NCI-H146 (cell line): Measurements from ENCODE around the gene SENP8.
A peak's percentile ranks its signal among the peaks of the same experiment; 100 is the strongest.
"Not testable (repeated sequence)": the region's sequence is repeated elsewhere in the genome, so short reads cannot be mapped to it uniquely, and the experiment has no call there.

Experiments used
- DNase-seq: peaks from one replicate; lab custom pipeline; 2025; lab: John Stamatoyannopoulos, UW

The SENP8 gene

GRCh38 chr15:72118017-72118978 is at the start of gene SENP8, which contains the start of gene MYO9A:
TSS of gene SENP8 (plus strand) at chr15:72118403. CDS start at chr15:72139624, 21,221 bp downstream.
TSS of gene MYO9A (minus strand) at chr15:72118150. CDS start at chr15:72046563, 71,587 bp downstream.
- peak; percentile 94 for DNase-seq

DNA sequence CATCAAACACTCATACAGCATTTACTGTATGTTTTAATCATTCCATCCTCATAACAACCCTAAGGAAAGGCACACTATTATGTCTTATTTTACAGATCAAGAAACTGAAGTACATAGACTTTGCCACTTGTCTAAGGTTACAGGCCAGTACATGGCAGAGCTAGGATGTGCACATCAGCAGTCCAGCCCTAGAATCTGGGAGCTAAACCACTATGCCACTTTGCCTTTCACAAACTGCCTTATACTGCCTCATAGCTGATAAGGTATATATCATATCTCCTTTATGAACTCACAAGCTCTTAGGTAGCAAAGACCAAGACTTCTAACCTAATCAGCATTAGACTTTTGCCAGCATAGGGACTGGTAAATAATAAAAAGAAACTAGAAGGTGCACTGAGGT is 49.3 kb upstream of the SENP8 start:
- DNase-seq, result no peak

GRCh38 chr15:72070817-72071447 is 47.3 kb upstream of the SENP8 start:
- DNase-seq, result no peak

GRCh38 chr15:72071448-72071825 is 46.8 kb upstream of the SENP8 start:
- not testable (repeated sequence) for DNase-seq

- no peak for DNase-seq
Measured at GRCh38 chr15:72074335-72075060, 43.7 kb upstream of the SENP8 start.

- no peak for DNase-seq
Measured at GRCh38 chr15:72077950-72078349, 40.3 kb upstream of the SENP8 start.

- no peak for DNase-seq
Measured at GRCh38 chr15:72078887-72079286, 39.3 kb upstream of the SENP8 start.

GRCh38 chr15:72082176-72082575 is 36.0 kb upstream of the SENP8 start:
- DNase-seq, result no peak

DNA sequence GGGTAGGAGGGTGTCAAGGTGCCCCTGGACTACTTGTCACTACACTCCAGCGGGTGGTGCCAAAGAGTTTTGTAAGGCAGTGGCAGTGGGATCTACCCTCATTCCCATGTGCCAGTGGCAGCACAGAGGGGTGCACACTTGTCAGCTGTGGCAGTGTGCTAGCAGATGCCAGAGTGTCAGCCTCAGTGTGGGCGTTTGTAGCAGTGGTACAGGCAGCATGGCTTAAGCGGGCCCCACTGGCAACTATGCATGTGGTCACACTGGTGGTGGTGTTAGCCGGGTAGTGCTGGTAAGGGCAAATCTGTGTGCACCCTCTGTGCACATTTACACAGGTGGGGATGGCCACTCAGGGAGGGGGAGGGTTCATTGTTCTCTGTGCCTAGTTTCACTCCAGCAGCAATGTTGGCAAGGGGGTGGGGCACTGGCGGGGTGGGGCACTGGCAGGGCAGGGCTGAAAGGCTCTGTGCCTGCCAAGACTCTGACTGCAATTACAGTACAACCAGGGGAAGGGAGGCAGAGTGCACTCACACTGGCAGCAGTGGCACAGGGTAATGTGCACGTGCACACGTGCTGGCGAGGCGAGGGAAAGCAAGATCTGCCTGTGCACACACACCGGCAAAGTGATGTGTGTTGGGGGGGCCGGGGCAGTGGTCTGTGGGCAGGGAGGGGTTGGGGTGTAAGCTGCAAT is 32.0 kb upstream of the SENP8 start:
- DNase-seq, result no peak

DNA sequence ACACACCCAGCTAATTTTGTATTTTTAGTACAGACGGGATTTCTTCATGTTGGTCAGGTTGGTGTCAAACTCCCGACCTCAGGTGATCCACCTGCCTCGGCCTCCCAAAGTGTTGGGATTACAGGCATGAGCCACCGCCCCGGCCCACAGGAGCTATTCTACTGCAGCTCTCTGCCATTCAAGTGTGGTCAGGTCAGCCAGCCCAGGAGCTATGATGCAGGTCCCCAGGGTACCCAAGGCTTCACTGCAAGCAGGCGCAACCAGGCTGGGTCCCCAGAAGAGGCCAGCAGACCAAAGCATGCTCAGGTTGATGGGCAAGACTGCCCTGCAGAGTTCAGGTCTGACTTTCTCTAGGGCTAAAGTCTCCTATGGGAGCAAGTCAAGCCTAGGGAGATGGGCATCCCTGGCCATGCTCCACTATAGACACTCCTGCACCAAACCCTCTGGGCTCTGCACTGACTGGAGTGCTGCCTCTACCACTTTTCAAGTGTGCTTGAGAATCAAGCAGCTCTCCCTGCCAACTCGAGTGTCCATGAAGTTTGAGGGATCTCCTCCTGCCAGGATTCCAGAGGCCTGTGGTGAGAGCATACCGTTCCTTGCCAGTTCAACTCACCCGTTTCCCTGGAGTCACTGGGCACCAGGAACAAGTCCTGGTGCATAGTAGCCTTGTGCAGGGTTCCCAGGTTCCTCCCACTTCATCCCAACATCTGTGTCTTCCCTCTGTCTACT is 31.1 kb upstream of the SENP8 start:
- no peak for DNase-seq

- DNase-seq, result no peak
Measured at GRCh38 chr15:72092006-72092405, 26.2 kb upstream of the SENP8 start.

DNA sequence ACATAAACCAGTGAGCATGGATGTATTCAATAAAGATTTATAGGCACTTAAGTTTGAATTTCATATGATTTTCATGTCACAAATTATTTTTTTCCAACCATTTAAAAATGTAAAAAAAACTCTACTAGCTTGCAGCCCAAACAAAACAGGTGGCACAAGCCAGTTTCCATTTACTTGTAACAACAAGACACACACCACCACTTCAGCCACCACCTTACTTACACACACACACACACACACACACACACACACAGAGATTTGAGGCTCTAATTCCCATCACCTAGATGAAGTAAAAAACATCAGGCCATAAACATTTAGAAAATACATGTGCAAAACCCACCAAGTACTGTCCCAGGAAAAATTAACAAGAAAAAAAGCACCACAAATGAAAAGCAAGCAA is 25.5 kb upstream of the SENP8 start:
- no peak for DNase-seq

GRCh38 chr15:72096796-72097195 is 21.4 kb upstream of the SENP8 start:
- no peak for DNase-seq

DNA sequence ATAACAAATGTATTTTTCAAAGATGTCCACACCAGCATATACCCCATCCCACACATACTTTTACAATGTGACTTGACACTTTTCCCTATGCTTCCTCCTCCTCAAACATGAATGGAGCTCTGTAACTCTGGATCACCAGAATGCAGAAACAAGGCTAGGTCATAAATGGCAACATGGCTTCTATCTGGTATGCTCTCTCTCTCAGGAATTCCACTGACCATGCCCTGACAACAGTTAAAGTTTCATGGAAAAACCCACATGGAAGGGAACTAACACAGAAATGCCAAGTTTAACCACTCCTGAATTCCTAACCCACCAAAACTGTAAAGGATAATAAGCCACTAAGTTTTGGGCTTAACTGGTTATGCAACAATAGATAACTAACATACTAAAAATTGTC is 20.2 kb upstream of the SENP8 start:
- DNase-seq, result no peak

DNA sequence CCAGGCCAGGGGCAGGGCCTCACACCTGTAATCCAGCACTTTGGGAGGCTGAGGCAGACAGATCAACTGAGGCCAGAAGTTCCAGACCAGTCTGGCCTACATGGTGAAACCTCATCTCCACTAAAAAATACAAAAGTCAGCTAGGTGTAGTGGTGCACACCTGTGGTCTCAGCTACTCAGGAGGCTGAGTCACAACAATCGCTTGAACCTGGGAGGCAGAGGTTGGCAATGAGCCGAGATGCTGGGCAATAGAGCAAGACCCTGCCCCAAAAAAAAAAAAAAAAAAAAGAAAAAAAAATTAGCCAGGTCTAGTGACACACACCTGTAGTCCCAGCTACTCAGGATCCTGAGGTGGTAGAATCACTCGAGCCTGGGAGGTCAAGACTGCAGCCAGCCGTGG is 19.0 kb upstream of the SENP8 start:
- no peak for DNase-seq

DNA sequence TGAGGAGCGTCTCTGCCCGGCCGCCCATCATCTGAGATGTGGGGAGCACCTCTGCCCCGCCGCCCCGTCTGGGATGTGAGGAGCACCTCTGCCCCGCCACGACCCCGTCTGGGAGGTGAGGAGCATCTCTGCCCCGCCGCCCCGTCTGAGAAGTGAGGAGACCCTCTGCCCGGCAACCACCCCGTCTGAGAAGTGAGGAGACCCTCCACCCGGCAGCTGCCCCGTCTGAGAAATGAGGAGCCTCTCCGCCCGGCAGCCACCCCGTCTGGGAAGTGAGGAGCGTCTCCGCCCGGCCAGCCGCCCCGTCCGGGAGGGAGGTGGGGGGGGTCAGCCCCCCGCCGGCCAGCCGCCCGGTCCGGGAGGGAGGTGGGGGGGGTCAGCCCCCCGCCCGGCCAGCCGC is 17.7 kb upstream of the SENP8 start:
- not testable (repeated sequence) for DNase-seq

GRCh38 chr15:72105111-72105510 is 13.1 kb upstream of the SENP8 start:
- DNase-seq, result no peak

DNA sequence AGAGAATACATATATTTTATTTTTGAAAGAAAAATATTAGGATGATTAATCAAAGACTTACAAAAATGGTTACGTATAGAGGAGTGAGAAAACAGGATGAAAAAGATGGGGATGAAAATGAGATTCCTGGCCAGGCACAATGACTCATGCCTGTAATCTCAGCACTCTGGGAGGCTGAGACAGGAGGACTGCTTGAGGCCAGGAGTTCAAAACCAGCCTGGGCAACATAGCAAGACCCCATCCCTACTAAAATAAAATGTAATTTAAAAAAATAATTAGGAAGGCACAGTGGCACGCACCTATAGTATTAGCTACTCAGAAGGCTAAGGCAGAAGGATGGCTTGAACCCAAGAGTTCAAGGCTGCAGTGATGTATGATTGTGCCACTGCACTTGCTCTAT is 12.1 kb upstream of the SENP8 start:
- no peak for DNase-seq

- no peak for DNase-seq
Measured at GRCh38 chr15:72110355-72110754, 7.8 kb upstream of the SENP8 start.

DNA sequence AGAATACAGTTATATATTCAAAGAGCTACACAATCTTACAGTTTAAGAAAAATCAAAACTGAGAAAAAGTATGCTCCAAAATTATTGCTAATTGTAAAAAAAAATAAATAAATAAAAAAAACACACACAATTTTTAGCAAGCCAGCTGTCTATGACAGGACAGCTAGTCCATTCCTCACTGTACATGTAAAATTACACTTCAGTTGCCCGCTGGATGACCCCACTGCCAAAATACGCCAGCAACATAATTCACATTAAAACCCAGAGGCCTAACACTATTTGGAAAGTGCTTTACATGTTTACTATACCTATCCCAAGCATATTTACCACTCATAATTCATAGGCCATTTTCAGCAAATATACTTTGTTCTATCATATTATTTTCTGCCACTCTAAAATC is 6.1 kb upstream of the SENP8 start:
- DNase-seq, result no peak

GRCh38 chr15:72112805-72113204 is 5.4 kb upstream of the SENP8 start:
- no peak for DNase-seq
